HG02759 (cell line): ENCODE results near the gene DBT.
"Not testable (repeated sequence)": the region's sequence is repeated elsewhere in the genome, so short reads cannot be mapped to it uniquely, and the experiment has no call there.

Experiments
- ATAC-seq: cut with Tn5 transposase; IDR thresholded peaks from one replicate; pipeline ENCODE4 v1.9.1; 2021; ENCODE audit warnings: mild to moderate bottlenecking, moderate library complexity; ENCODE audit not compliant: unreplicated experiment

DBT gene

DNA sequence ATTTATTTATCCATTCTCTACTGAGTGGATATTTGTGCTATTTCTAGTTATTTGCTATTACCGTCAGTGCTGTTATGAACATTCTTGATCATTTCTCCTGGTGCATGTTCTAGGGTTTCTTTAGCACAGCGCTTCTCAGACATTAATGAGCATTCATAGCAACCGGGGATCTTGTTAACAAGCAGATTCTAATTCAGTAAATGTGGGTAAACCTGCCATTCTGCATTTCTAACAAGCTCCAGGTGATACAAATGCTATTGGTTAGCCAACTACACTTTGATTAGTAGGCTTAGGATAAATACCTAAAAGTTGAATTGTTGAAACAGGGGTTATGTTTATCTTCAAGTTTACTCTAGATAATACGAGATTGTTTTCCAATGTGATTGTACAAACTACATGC, 3.3 kb upstream of the DBT start:
- no peak for ATAC-seq

DNA sequence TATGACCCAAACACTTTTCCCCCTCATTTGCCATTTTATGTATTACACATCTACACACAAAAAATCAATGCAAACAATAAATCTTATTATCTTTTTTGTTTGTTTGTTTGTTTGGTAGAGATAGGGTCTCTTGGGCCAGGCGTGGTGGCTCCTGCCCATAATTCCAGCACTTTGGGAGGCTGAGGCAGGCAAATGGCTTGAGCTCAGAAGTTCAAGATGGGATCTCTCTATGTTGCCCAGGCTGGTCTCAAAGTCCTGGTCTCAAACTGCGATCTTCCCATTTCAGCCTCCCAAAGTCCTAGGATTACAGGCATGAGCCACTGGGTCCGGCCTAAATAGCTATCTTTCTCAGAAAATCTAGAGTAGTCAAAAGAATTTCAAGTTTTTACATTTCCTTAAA, 1.2 kb upstream of the DBT start:
- no peak for ATAC-seq

DNA sequence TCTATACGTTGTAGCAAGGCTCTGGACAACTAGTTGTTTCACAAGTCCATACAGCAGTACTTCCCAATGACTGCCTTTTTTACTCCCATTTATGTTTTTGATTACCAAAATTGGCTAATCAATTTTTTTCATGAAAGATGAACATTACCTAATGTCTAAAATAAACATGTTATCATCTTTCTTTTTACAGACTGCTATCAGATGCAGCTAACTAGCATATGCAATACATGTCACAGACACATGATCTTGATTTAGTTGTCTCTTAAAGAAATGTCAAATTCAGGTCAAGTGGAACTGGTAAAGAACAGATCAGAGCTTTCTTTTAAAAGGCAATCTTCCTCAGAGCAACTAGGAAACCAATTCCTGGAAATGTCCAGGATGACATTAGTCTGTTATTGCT, 630 bp upstream of the DBT start:
- no peak for ATAC-seq

- ATAC-seq = no peak
These were observed 488 bp downstream of the DBT start for GRCh38 chr1:100249155-100249536.

- no peak for ATAC-seq
These were observed 2.9 kb downstream of the DBT start for GRCh38 chr1:100246738-100247137.

DNA sequence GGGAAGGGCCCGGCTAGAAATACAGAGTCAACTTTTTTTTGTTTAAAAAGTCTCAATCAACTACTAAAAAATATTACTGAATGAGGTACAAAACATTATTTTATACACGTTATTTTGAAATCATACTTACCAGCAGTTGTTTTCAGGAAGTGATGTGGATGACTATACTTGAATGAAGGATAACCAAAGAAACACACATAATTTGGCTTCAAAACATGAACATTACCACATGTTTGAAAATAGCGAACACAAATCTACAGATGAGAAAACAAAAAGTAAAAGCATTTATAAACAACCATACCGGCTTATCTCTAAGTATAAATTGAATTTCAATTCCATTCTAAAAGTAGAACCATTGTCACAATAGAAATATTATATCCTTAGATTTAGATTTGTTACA, 9.0 kb downstream of the DBT start:
- no peak for ATAC-seq

- ATAC-seq = no peak
These were observed 9.7 kb downstream of the DBT start for GRCh38 chr1:100239961-100240360.

GRCh38 chr1:100237091-100237490, 12.5 kb downstream of the DBT start:
- no peak for ATAC-seq

DNA sequence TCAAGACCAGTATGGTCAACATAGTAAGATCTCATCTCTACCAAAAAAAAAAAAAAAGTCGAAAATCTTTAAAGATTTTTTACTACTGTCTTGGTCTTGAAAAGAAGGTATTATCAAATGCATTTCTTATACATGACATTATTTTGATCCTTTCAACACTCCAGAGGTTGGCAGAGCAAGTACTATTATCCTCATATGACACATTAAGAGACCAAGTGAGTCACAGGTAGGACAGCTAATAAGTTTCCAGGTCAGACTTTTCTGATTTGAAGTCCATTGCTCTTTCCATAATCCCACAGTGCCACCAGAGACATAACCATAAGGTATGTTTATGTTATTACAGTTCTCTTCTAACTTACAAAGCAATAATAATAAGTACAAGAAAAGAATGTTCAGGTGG, 15.2 kb downstream of the DBT start:
- no peak for ATAC-seq

DNA sequence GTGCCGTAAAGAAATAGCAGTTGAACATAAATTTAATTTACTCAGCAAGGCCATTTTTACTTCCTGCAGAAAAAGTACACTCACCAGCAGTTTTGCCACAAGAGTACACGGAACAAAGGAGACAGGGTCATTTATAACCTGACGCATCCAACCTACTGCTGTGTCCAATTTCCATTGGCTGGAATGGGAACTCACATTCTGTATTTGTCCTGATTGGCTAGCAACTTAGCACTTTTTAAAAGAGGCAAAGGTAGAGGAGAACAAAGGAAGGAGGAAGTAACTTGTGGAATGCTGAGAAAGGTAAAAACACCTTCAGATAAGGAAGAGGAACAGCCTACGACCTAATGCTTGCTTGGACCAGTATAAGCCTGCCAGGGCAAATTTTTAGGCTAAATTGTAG, 16.1 kb downstream of the DBT start:
- ATAC-seq = not testable (repeated sequence)

DNA sequence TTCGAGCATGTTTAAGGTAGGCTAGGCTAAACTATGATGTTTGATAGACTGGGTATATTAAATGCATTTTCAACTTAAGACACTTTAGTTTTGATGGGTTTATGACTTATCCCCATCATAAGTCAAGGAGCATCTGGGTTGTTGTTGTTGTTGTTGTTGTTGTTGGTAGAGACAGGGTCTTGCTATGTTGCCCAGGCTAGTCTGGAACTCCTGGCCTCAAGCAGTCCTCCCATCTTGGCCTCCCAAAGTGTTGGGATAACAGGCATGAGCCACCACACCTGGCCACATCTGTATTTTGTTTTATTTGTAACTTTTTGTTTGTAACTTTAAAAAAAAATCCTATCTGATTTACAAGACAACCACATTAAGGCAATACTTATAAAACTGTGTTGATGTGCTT, 17.5 kb downstream of the DBT start:
- ATAC-seq = no peak

DNA sequence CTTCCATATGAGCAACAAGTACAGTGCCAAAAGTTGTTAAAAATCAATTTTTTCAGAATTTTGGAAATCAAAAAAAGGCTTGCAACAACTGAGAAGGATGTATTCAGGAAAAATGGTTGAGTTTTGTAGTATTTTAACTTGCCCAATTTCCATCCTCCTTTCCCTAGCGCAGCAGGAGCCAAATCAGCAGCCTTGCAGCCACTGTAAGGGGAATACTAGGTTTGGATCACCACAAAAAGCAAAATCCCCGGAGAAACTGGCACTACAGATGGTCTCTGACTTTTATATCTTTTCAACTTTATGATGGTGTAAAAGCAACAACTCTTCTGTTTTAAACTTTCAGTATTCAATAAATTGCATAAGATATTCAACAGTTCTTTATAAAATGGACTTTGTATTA, 17.9 kb downstream of the DBT start:
- no peak for ATAC-seq

- no peak for ATAC-seq
These were observed 18.9 kb downstream of the DBT start for GRCh38 chr1:100230765-100231164.

DNA sequence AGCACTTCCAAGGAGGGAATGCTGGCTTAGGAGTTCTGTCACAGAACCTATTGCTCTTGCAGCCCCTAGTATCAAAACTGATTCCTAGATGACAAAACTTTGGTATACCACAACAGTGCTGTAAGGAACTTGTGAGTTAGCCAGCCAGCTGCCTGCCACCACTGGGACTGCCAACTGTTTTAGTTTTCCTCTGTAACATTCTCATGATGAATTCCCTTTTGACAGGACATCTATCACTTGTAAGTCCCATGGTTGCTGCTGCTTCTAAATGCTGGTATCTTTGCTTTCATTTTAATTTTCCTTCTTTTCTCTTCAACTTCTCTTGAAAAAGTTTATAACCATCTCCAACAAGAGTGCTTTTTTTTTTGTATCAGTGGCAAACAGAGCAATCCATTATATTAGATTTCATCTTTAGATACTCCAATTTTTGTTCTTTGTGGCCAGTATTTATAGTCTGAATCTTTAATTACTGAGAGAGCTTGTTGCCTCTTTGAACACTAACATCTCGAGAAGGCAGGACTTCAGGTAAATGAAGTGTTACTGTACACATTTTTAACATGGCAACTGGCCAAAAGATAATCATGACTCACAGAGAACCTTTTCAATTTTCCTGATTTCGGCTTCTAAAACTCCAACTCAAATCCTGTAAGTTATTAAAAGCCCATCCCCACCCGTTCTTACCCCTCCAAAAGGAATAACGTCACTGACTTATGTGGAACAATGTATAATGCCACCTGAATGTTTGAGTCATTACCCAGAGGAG, 19.8 kb downstream of the DBT start:
- ATAC-seq = no peak

DNA sequence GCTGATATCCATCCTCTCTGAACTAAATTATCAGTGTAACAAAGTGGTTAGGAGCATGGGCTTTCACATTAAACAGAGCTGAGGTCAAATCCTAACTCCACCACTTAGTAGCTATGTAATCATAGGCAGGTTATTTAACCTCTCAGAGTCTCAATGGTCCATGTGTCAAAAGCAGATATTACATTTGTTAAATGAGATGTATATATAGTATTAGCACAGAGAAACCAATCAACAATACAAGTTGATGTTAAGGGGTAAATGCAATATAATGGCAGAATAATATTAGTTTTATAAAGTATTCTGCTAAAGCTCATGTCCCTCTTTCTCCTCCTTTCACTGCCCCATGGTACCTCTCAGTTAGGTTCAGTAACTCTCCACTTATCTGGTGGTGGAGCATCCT, 27.2 kb downstream of the DBT start:
- ATAC-seq = no peak

DNA sequence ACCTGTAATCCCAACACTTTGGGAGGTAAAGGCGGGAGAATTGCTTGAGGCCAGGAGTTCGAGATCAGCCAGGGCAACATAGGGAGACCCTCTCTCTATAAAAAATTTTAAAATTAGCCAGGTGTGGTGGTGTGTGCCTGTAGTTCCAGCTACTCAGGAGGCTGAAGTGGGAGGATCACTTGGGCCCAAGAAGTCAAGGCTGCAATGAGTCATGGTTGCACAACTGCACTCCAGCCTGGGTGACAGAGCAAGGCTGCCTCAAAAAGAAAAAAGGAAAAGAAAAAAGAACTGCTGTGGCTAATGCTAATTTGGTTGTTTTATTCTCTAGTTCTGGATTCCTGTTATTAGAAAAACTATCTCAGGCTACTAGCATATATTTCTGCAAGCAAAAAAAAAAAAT, 29.8 kb downstream of the DBT start:
- ATAC-seq = no peak

GRCh38 chr1:100219457-100219856, 30.2 kb downstream of the DBT start:
- no peak for ATAC-seq

DNA sequence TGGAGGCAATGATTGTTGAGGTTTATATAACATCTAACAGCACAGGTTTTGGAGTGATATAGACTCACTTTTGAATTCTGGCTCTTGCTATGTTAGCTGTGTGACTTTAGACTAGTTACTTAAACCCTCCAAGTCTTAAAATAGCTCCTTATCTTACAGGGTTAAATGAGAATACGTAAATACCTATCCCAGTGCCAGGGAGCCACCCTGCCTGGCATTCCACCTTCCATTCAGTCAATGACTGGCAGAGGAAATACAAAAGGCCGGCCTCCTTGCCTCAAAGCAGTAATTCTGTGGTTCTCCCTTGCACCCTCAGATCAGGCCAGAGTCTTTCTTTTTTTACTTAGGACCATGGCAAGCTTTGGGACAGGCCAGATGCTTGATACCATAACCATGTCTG, 31.8 kb downstream of the DBT start:
- ATAC-seq = no peak

GRCh38 chr1:100215101-100215500, 34.5 kb downstream of the DBT start:
- ATAC-seq = no peak

DNA sequence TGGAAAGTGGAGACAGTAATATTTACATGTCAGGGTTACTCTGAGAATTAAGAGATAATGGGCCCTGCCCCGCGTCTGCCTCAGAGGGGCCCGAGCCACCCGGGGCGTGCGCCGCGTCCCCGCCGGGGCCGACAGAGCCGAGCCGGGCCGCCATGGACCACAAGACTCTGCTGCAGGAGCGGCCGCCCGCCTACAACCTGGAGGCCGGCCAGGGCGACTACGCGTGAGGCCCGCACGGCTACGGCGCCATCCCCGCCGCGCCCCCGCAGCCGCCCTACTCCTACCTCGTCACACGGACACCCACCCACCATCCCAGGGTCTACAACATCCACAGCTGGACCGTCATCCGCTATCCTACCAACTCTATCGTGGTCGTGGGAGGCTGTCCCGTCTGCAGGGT, 36.5 kb downstream of the DBT start:
- ATAC-seq = no peak

GRCh38 chr1:100206301-100206700, 43.3 kb downstream of the DBT start:
- ATAC-seq = no peak

DNA sequence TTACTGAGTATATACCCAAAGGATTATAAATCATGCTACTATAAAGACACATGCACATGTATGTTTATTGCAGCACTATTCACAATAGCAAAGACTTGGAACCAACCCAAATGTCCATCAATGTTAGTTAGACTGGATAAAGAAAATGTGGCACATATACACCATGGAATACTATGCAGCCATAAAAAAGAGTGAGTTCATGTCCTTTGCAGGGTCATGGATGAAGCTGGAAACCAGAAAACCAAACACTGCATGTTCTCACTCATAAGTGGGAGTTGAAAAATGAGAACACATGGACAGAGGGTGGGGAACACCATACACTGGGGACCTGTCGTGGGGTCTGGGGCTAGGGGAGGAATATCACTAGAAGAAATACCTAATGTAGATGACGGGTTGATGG, 44.0 kb downstream of the DBT start:
- ATAC-seq = not testable (repeated sequence)

GRCh38 chr1:100205103-100205502, 44.5 kb downstream of the DBT start:
- not testable (repeated sequence) for ATAC-seq
